Ramos (cell line): ENCODE results near the gene ABHD5.
"Not testable (repeated sequence)": the region's sequence is repeated elsewhere in the genome, so short reads cannot be mapped to it uniquely, and the experiment has no call there.

Experiments used
- in situ Hi-C: fragments of 300-500 bp; cut with MboI; formaldehyde crosslinking; loops from one replicate; pipeline ENCODE4 v1.14.3; 2022; ENCODE audit warnings: low sequenced_read_pairs; ENCODE audit not compliant: unreplicated experiment

ABHD5 gene

DNA sequence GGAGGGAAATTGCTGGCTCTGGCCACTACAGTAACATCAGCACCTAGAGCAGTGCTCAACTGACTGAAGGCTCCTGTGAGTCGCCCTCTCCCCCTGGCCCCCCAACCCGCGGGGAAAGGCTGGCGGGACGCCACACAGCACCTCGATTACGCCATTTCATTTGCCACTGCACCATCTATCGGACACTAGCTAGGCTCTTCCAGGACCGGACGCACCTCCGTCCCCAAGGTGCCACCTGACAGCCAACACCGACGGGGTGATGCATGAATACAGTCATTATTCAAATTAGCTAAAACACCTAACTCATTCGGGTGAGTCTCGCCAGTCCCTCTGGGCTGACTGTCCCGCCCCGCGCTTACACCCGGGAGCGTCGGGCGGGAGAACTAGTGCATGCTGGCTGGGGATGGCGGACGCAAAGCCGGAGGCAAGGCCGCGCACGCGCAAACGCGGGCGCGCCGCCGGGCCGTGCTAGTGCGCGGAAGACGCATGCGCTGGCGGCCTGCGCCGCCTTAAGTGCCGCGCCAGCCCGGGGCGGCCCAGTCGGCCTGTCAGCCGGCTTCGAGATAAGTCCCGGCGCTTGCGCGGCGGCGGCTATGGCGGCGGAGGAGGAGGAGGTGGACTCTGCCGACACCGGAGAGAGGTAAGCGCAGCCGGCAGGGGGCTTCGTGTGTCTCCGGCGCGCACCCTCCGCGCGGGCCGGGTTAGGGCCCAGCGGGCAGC is at the start of gene ABHD5:
ABHD5 (plus strand) TSS at position 539 of the 720 bp plus-strand sequence; CDS start at position 594, 55 bp downstream.
- in situ Hi-C loops: no loop called here

DNA sequence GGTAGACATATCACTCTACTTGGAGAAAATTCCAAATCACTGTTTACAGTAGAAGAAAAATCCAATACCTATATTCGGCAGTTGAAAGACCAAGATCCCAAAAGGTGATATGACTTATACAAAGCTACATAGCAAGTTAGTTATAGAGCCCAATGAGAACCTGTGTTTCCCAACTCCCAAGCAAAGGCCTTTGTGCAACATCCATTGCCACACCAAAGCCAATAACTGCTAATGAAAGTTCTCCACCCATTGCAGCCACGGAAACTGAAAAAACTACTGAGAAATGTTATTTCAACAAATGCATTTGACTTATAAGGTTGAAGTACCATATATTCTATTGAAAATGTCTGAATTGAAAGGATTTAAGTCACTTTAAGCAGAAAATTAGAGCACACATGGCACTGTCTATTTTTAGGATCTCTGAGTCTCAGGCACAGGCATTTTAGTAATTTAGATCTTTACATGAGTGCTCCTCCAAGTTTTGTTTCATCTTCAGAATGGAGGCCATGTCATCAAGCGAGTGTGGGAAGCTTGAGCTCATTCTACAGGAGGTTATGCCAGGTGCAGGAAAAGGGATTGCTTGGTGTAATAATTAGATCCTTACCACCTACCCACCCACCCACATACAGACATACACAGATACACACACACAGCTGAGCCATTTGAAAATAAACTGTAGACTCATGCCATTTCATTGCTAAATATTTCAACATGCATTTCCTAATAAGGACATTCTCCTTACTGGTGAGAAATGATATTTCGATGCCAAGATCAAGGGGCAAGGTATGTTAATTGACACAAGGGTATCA is 49.2 kb upstream of the ABHD5 start:
- in situ Hi-C loops: no loop called here

- in situ Hi-C loops: no loop called here
Observed at GRCh38 chr3:43644443-43644842, 46.3 kb upstream of the ABHD5 start.

DNA sequence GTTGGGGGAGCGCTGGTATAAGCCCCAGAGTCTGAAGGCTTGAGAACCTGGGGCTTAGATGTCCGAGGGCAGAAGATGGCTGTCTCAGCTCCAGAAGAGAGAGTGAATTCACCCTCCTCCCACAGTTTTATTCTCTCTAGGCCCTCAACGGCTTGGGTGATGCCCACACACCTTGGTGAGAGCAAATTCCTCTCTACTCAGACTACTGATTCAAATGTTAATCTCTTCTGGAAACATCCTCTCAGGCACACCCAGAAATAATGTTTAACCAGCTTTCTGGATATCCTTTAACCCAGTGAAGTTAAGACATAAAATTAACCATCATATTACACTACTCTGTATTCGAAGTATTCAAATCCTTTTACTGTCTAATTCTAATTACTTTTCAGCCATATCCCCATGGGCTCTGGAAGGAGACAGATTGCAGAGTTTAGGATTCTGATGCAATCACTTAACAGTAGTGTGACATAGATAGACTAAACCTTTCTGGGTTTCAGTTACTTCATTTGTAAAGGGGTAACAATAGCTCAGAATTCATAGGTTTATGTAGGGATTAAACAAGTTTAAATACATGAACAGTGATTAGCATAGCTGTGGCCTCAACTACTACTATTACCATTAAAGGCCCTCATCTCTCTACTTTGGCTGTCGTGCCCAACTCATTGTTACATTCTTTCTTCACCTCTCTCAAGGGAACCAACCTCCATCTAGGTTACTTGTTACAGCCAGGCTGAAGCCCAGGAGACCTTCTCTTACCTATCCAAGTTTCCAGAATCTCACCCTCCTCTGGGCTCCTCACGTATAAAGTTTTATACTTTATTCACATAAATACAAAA is 43.2 kb upstream of the ABHD5 start:
- in situ Hi-C loops: no loop called here

GRCh38 chr3:43648957-43649356 is 41.8 kb upstream of the ABHD5 start:
- in situ Hi-C loops: no loop called here

- in situ Hi-C loops: no loop called here
Observed at GRCh38 chr3:43649365-43649968, 41.3 kb upstream of the ABHD5 start.

GRCh38 chr3:43650345-43650744 is 40.4 kb upstream of the ABHD5 start:
- in situ Hi-C loops: no loop called here

DNA sequence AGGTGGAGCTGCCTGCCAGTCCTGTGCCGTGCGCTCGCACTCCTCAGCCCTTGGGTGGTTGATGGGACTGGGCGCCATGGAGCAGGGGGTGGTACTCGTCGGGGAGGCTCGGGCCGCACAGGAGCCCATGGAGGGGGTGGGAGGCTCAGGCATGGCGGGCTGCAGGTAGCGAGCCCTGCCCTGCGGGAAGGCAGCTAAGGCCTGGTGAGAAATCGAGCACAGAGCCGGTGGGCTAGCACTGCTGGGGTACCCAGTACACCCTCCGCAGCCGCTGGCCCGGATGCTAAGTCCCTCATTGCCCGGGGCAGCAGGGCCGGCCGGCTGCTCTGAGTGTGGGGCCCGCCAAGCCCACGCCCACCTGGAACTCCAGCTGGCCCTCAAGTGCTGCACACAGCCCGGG is 34.3 kb upstream of the ABHD5 start:
- in situ Hi-C loops: not testable (repeated sequence)

DNA sequence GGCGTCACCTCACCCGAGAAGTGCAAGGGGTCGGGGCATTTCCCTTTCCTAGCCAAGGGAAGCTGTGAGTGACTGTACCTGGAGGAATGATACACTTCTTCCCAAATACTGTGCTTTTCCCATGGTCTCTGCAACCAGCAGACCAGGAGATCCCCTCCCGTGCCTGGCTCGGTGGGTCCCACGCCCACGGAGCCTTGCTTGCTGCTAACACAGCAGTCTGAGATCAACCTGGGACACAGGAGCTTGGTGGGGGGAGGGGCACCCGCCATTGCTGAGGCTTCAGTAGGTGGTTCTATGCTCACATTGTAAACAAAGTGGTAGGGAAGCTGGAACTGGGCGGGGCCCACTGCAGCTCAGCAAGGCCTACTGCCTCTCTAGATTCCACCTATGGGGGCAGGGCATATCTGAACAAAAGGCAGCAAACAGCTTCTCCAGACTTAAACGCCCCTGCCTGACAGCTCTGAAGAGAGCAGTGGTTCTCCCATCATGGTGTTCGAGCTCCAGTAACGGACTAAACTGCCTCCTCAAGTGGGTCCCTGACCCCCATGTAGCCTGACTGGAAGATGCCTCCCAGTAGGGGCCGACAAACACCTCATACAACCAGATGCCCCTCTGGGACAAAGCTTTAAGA is 31.4 kb upstream of the ABHD5 start:
- in situ Hi-C loops: no loop called here

- in situ Hi-C loops: not testable (repeated sequence)
Observed at GRCh38 chr3:43661376-43661775, 29.4 kb upstream of the ABHD5 start.

DNA sequence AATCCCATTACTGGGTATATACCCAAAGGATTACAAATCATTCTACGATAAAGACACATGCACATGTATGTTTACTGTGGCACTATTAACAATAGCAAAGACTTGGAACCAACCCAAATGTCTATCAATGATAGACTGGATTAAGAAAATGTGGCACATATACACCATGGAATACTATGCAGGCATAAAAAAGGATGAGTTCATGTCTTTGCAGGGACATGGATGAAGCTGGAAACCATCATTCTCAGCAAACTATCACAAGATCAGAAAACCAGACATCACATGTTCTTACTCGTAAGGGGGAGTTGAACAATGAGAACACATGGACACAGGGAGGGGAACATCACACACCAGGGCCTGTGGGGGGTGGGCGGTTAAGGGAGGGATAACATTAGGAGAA is 25.7 kb upstream of the ABHD5 start:
- in situ Hi-C loops: not testable (repeated sequence)

GRCh38 chr3:43670635-43671522 is 19.9 kb upstream of the ABHD5 start:
- in situ Hi-C loops: no loop called here

DNA sequence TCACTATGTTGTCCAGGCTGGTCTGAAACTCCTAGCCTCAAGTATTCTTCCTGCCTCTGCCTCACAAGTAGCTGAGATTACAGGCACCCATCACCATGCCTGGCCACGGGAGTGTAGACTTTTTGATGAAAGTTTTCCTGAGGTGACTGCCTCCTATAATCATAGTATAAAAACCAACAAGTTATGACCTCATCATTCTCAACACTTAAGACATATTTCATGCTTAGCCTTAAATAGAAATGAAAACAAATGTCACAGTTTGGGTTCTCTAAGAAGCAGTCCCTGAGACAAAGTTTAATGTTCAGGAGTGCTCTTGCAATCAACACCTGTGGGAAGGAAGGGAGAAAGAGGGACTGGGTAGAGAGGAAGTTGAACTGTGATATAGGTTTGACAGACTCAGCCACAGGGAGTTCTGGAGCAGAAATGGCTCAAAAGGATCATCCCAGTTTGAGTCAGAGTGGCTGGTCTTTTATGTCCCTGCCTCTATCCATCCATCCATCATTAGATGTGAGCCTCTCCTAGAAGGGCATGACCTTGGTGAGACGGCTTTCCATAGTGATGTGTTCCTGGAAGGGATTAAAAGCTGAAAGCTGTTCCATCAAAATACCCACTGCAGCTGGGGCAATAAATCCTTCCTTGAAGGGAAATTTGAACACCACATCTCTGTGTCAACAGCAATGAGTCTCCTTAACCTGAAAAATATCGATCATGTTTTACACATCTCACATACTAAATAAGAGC is 16.2 kb upstream of the ABHD5 start:
- in situ Hi-C loops: no loop called here

DNA sequence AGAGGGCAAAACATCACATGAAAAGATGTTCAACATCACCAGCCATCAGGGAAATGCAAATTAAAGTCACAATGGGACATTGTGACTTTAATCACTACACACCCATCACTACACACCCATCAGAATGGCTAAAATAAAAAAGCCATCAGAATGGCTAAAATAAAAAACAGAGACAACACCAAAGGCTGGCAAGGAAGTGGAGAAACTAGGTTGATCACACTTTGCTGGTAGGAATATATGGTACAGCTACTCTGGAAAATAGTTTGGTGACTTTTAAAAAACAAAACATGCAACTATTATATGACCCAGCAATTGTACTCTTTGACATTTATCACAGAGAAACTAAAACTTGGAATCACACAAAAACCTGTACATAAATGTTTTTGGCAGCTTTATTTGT is 15.1 kb upstream of the ABHD5 start:
- in situ Hi-C loops: no loop called here

DNA sequence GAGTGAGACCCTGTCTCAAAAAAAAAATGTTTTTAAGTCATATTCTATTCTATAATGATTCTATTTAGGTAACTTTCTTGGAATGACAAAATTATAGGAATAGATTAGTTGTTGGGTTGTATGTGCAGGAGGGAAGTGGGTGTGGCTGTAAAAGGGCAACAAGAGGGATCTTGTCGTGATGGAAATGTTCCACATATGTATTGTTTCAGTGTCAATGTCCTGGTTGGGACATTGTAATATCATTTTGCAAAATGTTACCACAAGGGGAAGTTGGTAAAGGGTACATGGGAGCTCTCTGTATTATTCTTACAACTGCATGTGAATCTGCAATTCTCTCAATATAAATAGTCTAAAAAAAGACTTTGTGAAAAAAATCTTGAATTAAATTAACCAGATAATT is 14.3 kb upstream of the ABHD5 start:
- in situ Hi-C loops: no loop called here

DNA sequence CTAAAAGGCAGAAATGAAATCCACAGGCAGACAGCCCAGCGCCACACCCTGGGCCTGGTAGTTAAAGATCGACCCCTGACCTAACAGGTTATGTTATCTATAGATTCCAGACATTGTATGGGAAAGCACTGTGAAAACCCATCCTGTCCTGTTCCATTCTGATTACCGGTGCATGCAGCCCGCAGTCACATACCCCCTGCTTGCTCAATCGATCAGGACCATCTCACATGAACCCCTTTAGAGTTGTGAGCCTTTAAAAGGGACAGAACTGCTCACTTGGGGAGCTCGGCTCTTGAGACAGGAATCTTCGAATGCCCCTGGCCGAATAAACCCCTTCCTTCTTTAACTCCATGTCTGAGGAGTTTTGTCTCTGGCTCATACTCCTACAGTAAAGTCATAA is 12.4 kb upstream of the ABHD5 start:
- in situ Hi-C loops: not testable (repeated sequence)

GRCh38 chr3:43678887-43679449 is 11.8 kb upstream of the ABHD5 start:
- in situ Hi-C loops: not testable (repeated sequence)

DNA sequence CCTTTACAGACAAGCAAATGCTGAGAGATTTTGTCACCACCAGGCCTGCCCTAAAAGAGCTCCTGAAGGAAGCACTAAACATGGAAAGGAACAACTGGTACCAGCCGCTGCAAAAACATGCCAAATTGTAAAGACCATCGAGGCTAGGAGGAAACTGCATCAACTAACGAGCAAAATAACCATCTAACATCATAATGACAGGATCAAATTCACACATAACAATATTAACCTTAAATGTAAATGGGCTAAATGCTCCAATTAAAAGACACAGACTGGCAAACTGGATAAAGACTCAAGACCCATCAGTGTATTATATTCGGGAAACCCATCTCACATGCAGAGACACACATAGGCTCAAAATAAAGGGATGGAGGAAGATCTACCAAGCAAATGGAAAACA is 9.9 kb upstream of the ABHD5 start:
- in situ Hi-C loops: not testable (repeated sequence)
